ENCODE data around the gene ADARB2.

The ADARB2 gene

DNA sequence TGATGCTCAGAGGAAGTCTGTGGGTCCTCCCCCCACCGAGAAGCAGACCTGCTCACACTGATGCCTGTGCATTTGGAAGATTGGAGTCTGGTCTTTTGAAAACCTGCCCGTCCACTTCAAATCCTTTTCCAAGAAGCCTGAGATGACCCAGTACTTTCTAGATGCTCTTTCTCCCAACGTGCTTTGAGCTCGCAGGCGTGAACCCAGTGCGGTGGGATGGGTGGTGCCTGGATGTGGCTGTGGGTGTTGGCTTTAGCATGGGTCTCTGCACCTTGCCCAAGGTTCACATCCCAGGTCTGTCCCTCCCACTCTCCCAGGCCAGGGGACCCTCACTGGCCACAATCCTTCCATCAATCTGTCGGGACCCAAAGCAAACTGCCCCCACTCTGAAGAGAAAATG lies 170.2 kb downstream of the ADARB2 start:
- no peak for DNase-seq (ENCODE audit: low read depth)

DNA sequence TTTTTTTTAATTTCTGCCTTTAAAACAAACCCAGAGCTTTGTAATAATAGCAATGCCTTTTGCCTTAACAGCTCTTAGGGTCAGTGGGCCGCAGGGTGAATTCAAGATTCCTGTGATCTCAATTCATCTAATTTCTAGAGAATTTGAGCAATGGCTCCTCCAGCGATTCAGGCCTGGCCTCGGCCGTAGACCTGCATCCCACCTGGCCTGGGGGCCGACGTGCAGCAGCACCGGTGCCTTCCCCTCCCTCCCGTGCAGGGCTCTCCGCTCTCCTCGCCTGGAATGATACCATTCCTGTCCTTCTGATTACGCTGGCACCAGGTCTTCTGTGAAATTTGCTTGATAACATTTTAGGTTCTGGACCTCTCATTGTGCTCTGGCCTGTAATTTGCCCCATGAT lies 172.5 kb downstream of the ADARB2 start:
- DNase-seq (ENCODE audit: low read depth) = no peak

DNA sequence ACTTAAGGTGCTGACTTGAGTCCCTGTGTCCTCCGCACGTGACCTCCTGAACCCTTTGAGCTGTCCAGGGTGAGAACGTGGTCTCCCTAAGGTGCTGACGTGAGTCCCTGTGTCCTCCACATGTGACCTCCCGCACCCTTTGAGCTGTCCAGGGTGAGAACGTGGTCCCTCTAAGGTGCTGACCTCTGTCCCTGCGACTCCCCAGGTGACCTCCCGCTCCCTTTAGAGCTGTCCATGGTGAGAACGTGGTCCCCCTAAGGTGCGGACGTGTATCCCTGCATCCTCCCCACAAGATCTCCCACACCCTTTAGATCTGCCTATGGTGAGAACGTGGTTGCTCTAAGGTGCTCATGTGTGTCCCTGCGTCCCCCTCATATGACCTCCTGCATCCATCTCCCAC lies 174.3 kb downstream of the ADARB2 start:
- no peak for DNase-seq (ENCODE audit: low read depth)

DNA sequence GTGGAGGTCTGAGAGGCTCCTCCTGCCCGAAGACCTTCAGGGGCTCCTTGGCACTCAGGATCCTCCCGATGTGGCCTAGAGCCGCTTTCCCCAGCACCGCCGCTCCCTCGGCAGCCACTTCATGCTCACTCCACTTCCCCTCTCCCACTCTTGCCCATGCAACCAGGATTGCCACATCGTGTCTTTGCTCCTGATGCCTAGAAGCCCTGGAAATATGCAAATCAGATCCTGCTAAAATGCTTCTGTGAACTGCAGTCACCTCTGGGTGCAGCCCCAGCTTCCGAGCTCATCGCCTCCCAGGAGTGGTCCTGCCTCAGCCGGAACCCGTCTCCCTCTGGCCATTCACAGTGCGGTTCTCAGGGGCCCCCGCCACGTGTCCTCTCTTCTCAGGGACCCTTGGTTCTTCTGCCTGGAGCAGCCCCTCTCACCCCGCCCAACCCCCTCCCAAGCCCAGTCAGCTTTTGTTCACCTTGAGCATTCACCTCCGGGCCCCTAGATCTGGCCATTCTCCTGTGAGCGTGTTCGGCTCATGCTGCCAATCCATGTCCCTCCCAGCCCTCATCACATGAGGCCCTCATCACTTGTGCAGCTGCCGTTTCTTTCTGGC lies 175.5 kb downstream of the ADARB2 start:
- no peak for DNase-seq (ENCODE audit: low read depth)

DNA sequence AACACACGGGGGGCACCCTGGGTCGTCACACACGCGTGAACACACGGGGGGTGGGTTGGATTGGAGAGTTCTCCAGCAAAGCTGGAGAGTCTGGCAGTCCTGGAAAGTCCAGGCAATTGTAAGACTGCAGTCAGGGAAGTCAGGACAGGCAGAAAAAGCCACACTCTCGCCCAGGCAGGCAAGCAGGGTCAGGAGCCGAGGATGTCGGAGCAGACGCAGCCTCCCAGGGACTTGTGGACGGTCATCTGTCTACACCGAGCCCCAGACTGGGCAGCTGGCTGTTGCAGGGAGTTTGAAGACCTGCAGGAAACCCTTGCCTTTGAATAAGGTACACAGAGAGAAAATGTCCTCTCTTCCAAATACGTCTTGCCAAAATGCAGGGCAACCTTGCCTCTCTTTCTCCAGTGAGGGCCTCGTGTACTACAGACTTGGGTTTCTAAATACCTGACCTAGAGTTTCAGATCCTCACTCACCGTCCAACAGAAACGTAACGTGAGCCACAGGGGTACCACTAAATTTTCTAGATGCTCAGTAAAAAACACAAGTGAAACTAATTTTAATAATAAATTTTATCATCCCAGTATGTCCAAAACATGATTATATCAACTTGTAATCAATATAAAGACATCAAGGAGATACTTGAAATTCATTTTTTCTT lies 176.7 kb downstream of the ADARB2 start:
- DNase-seq (ENCODE audit: low read depth) = no peak

DNA sequence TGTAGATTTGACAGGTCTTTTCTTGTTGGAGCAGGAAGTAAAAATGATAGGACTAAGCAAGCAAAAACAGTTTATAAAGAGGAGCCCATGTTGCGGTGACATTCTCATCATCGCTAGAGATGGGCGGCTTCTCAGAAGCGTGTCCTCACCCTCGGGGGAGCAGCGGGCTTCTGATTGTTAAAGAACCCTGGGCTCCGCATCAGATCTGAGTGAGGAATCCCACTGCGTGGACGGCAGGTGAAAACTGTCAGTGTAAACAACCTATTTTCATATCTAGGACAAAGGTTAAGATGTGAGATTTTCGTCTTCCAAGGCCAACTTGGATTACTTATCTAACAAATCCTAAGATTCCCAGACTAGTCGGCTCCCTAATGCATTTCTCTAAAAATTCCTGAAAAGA lies 177.6 kb downstream of the ADARB2 start:
- DNase-seq (ENCODE audit: low read depth) = no peak

DNA sequence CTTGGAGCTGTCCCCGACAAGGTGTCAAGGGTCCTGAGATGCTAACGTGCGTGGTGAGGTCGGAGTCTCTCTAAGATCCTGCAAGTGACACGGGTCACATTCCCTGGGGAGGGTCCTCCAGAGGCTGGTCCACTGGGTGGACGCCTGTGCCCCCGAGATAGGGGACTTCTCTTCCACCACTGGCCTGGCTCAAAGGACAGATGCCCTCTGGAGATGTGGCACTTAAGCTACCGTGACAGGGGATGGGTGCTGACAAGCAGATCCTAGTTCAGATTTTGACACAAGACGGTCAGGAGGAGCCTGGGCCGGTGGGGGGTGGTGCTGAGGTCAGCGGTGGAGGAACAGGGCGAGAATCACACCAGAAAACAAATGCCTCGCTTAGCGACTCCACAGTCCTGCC lies 178.0 kb downstream of the ADARB2 start:
- DNase-seq (ENCODE audit: low read depth) = no peak

DNA sequence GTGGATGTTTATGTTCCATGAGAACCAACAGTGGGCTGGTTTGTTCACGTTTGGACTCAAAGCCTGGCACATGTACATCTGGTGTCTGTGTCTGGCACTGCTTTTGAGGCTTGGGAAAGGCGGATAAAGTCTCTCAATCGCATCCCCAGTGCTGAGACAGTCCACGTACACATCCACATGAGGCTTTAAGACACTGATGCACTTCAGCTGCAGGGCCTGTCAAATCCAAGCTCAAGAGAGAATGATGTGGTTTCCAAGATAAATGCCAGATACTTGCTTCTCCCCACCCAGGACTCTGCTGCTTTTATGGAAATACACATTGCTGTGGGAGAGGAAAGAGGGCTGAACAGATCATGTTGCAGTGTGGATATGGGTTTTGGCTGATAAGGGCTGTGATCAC lies 178.4 kb downstream of the ADARB2 start:
- no peak for DNase-seq (ENCODE audit: low read depth)

DNA sequence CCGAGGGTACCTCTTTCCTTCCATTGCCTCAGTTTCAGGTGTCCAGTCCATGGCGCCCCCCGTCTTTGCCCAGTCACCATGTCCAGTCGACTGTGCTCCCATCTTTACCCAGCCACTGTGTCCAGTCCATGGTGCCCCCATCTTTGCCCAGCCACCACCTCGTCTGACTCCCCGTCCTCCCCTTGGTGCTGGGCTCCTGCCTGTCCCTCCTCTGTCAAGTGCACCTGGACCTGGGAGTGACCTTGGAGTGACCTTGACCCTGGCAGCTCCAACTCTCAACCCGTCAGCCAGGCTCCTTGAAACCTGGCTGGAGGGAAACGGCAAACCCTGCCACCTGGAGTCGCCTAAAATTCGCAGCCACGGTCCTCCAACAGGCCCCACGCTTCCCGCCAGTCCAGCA lies 180.2 kb downstream of the ADARB2 start:
- DNase-seq (ENCODE audit: low read depth) = no peak

DNA sequence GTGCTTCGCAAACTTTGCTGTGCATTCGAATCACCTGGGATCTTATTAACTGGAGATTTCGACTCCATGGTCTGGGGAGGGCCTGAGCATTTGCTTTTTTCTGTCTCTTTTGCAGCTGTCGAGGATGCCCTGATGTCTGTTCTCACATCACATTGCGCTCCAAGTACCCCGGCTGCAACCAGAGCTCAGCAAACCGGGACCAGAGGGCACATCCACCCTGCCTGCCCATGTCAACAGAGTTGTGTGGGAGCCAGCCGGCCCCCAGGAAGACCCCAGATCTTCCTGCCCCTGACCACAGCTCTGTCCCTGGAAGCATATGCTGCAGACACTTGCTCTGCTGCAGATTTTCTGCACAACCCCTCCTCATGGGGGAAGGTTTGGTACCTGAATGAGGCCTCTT lies 180.8 kb downstream of the ADARB2 start:
- DNase-seq (ENCODE audit: low read depth) = no peak

DNA sequence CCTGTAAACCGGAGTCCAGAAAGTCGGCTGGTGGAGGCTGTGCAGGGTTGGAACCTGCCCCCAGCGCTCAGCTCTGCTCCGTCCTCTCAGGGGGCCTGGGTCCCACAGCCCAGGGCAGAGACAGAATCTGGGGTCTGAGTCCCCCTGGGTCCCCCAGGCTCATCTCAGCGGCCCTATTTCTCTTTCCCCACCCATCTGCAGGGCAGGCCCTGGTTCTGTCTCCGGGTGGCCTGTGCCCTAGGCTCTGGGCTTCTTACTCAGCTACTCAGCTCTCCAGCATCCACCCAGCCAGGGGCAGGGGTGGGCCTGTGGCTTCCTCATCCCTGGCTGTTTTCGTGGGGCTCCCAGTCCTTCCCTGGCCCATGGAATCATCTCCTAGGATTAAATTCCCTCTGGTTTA lies 183.4 kb downstream of the ADARB2 start:
- no peak for DNase-seq (ENCODE audit: low read depth)

DNA sequence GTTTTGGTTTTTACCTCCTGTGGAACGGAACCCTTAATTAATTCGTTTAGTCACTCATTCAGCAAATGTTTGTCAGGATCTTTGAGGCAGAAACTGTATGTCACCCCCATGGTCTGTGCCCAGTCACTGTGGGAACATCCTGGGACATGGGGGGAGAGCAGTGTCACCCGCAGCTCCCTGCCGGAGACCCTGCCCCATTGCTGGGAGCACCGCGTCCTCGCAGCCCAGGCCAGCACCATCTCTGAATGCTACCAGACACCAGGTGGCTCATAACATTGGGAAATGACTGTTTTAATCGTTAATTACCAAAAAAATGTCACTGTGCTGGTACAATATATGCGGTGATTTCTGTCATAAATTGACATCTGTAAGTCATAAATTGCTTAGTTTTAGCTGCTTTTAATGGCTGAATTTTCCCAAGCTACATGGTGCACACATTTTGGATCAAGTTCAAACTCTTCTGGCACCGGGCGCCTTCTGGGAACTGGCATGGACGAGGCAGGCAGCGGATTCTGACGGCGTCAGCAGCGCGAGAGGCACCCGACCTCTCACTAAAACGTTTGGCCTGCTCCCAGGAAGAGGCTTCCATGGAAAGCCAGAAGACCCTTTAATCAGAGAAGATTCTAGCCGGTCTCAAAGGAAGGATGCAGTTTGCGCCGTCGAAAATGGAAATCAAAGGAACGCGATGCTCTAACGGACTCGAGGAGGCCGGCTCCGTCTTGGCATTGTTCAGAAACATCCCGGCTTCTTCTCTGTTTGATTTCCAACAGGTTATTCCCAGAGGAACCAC lies 184.2 kb downstream of the ADARB2 start:
- no peak for DNase-seq (ENCODE audit: low read depth)

DNA sequence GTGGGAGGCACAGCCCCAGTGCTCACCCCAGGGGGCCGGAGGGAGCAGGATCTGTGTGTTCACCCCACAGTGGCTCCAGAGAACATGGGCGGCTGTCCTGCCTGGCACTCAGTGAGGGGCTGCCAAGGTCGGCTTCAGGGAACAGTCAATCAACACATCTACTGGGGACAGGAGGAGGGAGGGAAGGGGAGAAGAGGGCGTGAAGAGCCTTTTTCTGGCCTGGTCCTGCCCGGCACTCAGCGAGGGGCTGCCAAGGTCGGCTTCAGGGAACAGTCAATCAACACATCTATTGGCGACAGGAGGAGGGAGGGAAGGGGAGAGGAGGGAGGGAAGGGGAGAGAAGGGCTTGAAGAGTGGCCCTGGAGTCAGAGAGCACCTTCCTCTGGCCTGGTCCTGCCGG lies 184.9 kb downstream of the ADARB2 start:
- DNase-seq (ENCODE audit: low read depth) = no peak

DNA sequence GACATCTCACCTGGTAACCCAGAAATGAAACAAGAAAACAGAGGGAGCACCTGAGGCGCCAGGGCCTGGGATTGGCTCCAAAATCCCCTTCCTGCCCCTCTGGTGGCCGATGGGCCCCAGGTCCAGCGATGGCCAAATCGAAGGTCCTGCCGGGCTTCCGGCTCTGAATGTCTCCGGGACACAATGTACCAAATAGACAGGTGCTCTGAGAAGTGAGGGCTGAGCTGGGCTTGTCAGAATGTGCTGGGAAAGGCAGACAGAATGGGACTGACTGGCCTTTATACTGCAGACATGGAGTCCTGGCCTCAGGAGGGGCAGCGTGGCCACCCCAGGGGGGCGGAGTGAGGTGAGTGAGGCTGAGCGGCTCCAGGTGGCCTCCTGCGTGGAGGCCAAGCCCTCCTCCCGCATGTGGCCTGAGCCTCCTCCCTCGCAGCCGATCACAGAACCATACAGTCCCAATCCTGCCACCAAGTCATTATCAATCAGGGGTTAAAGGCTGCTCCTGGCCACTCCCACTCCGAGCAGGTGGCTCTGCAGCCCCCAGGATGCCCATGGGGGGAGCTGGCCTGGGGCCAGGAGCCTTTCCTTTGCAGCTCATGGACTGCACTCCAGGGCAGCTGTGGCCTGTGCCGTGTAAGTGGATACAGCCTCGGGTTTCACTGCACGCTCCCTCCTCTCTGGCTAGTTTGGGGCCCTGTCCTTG lies 185.5 kb downstream of the ADARB2 start:
- no peak for DNase-seq (ENCODE audit: low read depth)

DNA sequence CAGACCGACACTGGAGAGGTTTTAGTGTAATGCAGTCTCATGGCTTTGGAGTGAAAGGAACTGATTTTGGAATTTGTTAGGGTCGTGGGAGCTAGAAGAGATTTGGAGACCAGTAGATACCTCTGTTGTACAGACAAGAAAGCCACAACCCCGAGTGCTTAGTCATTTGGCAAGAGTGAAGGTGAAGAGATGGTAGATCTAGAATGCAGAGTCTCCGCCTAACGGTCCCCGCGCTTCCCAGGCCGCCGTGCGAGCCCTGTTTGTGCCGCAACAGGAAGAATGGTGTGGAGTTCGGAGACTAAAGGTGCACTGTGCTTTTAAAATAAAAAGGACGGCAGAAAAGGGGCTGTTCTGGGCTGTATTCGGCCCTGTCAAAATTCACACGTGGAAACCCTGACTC lies 186.7 kb downstream of the ADARB2 start:
- DNase-seq (ENCODE audit: low read depth) = no peak

DNA sequence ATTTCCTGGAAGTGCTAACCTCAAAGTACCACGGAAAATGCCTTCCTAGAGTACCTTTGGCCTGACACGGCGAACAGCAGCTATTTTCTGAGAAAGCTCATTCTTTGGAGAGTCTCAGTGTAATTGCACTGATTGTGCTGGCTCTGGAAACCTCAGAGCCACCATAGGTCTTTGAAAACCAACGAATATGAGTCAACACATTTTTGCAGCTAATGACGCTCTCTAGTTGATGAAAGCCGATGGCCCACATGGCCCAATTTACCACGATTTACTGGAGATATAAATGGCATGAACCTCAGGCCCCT lies 187.1 kb downstream of the ADARB2 start:
- no peak for DNase-seq (ENCODE audit: low read depth)

DNA sequence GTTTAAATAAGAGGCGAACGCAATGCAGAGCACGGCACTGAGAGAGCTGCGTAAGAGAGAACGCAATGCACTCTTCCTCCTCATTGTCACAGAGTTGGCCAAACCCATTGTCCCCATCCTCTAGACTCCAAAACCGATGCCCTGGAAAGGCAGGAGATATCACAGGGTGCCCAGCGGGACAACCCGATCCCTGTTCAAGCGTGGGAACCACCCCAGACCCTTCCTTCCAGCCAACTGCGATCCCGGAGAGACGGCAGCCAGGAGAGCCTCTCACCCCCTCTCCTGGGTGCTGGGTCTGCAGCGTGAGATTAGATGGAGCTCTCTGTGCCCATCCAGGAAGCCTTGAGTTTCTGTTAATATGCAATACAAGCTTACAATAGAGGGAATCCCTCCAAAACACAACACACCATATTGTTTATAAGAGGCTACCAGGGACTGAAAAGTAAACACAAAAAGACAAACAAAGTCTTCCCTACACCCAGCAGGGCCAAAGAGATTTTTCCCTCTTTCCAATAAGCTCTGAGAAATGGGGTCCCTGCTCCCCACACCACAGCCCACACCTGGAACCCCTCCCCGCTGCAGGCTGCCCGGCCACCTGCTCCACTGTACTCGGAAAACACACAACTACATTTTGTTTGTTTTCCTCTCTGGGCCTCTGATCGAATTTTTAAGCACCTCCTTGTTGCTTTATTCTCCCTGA lies 187.6 kb downstream of the ADARB2 start:
- DNase-seq (ENCODE audit: low read depth) = no peak

DNA sequence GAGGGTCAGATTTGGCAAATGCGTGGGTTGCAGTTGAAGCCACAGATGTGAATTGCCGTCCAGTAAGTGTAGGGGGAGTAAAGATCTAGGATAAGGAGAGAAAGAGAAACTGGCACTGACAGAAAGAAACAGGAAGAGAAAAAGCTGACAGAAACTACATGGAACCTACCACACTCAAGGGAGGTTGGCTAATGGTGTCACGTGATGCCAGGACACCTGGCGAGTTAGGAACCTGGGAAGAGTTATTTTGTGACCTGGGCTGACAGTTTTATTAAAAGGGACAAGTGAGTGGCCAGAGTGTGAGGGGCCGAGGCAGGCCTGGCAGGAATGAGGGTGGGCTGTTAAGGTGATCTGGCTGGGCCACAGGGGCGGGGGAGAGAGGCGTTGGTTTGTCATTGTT lies 188.7 kb downstream of the ADARB2 start:
- no peak for DNase-seq (ENCODE audit: low read depth)

DNA sequence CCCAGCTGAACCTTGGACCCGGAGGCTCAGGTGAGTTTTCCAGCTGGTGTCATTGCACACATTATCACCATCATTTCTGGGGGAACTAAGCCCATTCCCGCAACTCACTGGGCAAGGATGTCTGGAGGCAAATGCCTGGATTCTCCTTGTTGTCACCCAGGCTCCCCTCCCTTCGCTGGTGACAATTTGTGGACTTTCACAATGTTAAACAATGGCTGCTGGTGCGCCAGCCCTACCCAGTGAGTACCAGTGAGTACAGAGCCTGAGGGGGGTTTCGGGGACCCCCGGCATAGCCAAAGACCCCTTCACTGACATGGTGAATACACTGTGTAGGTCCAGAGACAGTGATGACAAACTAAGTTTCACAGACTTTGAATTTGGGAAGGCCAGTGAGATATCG lies 189.2 kb downstream of the ADARB2 start:
- DNase-seq (ENCODE audit: low read depth) = no peak

DNA sequence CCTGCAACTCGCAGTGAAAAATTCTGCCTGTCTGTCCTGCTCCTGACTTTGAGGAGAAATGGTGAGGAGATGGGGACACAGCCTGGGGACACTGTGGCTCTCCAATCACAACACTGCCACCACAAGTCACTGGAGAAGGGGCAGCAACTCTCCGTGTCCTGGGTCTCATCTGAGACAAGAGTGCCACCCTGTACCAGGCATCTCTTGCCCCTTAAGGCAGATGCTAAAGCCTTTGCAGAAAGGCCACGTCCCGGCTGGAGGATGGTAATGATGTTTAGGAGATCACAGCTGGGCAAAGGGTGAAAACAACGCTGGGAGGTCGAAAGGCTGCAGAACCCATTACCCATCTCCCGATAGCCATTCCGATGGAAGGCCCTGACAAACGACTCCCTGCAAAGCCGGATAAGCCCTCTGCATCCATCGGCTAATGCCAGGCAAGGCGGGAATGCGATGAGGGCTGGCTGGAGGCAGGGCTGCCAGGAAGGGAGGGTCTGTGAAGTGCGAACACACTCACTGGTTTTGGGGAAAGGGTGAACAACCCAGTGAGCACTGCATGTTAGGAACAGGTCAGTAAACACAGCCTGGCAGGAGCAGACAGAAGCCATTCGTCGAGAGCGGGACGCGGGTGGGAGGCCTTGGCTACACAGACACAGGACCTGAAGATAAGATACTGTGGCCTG lies 190.8 kb downstream of the ADARB2 start:
- no peak for DNase-seq (ENCODE audit: low read depth)

DNA sequence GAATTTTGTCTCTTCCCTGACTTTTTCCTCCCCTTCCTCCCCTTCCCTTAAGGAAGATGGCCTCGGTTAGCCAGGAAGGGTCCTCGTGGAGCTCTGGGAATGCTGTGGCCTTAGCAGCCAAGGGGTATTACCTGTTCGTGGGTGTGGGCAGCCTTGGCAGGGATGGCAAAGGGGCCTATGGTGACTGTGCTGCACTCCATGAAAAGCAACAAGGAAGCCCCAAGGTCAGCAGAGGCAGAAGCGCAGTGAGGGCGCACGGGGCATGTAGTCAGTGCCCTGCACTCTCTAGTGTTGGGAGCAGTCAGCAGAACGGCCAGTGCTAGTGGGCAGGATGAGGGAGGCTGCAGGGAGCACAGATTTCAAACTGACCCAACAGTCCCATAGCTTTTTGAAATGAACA lies 191.8 kb downstream of the ADARB2 start:
- DNase-seq (ENCODE audit: low read depth) = no peak

DNA sequence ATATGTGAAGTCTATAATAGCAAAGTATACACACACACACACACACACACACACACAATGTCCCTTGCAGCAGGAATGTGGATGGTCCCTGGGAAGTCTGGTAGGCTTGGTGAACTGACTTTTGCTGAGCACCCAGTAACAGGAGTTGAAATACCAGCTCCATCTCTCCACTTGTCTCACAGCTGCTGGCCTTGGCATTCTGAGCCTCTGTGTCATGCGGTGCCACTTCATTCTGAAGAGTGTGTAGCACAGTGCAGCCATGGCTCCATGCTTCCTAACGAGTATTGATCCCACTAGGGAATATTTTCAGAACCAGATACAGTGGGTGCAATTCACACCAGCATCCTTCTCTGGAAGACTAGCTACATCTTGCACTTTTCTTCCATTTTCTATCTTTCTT lies 192.4 kb downstream of the ADARB2 start:
- no peak for DNase-seq (ENCODE audit: low read depth)

Measured in stimulated activated CD8-positive, alpha-beta memory T cell treated with anti-CD3 and anti-CD28 coated beads, Interleukin-7, amount 100 ng/mL, for 24 hours (primary cell).